Dermis blood vessel endothelial cell (primary cell): ENCODE measurements around the gene TBL1X. TPM values are rescaled to one million over a fixed set of nuclear protein-coding genes. Genes with fewer than 3 reads are reported as not detected.

Experiments used
- DNase-seq: peaks from one replicate; pipeline ENCODE4 v3.0.0; 2010
- total RNA-seq: library from RNA; depleted of rRNA; stranded (reverse); fragments of >200 nt; gene quantifications from 2 replicates; pipeline ENCODE4 v1.2.3, GENCODE V29; 2014

The TBL1X gene
- total RNA-seq, 1 donor from 2014 or later, result 10.4 TPM

DNA sequence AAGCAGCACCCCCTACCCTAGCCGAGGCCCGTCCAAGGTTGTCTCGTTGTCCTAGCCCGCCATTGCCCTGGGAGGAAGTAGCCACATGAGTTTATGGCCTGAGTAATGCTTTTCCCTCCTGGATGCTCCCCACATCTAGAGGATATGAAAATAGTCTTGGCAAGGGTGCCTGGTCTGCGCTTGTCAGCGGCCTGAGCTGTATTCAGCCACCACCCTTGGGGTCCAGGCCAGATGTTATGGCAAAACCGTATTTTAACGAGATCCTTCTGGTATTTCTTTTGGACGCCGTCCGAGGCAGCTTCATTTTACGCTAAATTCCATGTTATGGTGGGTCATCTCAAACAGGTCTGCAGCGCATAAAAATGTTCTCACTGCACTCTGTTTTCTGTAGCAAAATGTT, 211.4 kb downstream of the TBL1X start:
- DNase-seq, result no peak

- DNase-seq, result no peak
Observed at GRCh38 chrX:9676738-9677097, 211.9 kb downstream of the TBL1X start.

- DNase-seq, result peak; percentile 82
Observed at GRCh38 chrX:9677098-9677739, 212.4 kb downstream of the TBL1X start.

DNA sequence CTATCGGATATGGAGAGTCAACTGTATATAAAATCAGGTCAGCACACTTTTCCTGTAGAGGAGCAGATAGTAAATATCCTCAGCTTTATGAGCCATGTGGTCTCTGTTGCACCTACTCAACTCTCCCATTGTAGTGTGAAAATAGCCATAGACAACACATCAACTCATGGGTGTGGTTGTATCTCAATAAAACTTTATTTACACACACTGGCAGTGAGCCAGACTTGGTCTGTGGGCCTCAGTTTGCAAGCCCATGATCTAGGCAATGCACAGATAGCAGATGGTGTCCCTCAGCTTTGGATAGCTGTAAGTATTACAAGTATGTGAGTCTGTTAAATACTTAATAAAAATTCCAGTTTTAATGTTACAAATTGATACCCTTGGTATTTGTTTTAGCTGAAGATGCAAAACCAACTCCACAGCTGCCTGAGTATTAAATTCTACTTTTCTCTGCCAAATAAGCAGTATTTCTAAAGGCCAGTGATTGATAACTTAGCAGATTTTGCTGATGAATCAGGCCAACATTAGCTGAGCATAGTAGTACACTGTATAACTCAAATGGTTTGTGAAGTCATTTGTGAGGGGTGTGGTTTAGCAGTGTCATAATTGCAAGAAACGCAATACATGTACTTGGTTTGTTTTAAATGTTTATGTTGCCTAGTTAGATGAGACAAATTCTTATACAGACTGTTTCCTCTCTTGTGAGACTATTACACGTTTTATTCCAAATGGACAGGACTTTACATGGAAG, 213.5 kb downstream of the TBL1X start:
- no peak for DNase-seq

DNA sequence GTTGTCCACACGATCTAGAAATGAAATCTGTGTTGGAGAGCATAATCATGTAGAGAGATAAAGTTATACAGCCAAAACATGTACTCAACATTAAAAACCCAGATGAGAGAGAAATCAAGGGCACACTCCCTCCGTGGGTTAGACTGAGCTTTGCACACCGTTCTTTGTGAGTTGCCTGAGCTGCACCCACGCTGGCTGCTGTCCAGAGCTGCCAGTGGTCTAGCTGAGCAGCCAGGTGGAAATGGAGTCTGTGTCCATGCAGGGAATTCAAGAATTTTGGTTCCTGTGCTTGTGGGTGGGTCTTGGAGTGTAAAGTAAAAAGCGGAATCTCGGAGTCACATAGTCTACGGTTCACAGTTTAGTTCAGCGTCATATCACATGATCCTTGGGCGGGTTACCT, 216.2 kb downstream of the TBL1X start:
- no peak for DNase-seq

DNA sequence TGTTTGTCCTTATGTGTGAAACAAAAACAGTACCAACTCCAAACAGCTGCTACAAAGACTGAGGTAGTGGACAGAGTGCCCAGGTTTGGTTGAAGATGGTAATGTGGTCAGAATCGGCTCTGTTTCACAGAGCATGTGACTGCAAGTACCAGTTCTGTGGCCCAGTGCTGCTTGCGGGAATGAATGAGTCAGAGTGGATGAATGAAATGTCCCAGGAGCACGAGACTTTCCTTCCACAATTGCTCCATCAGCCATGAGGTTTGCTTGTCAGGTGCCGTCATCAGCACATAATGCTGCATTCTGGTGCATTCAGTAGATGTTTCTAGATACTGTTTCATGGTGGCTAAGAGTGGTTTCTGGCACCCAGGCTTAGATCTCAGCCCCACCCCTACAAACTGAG, 216.6 kb downstream of the TBL1X start:
- no peak for DNase-seq

GRCh38 chrX:9682456-9682855, 217.6 kb downstream of the TBL1X start:
- DNase-seq, result peak; percentile 16

DNA sequence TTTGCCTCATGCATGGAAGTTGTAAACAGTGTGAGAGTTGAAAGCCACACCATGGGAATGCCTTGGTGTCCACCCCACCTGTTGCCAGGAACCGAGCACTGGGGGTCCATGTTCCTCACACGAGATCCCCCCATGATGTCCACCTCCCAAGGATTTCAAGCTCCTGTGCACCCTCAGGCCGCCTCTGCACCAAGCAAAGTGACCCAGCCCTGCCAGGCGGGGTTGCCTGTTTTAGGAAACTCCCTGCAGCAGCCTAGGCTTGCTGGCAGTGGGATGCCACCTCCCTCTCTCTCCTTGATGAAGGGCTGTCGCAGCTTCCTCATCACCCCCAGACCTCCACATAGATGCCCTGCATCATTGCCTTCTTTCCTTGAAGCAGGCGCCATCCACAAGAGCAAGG, 218.0 kb downstream of the TBL1X start:
- DNase-seq, result no peak

DNA sequence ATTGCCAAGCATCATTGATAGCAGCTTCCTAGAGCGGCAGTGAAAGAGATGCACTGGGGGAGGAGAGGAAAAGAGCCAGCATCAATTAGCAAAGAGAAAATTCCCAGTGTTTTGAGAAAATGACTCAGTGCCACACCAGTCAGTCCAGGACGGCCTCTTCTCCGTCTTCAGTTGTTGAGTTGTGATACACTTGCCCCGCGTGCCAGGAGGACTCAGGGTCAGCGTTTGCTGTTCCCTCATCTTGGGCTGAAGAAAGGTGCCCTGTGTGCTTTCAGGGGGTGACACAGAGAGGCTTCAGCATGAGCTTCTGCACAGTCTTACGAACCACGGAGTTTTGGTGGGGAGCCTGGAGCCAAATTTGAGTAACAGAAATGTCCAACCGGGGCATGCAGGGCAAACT, 218.5 kb downstream of the TBL1X start:
- DNase-seq, result no peak

GRCh38 chrX:9687899-9688298, 223.0 kb downstream of the TBL1X start:
- DNase-seq, result no peak

DNA sequence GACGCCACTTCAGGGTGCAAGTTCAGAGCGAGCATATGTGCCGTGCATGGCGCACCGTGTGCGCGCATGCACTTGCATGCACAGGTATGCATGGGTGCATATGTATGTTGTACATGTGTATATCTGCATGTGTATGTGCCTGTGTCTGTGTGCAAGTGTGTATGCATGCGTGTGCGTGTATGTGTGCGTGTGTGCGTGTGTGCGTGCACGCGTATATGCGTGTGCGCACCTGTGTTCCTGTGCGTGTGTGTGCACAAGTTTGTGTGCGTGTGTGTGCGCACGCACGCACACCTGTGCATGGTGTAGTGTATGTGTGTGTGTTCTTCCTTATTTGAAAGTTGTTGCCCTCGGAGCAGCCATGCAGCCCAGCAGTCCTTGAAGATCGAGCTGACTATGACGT, 224.0 kb downstream of the TBL1X start:
- no peak for DNase-seq

- no peak for DNase-seq
Observed at GRCh38 chrX:9690046-9690445, 225.2 kb downstream of the TBL1X start.

DNA sequence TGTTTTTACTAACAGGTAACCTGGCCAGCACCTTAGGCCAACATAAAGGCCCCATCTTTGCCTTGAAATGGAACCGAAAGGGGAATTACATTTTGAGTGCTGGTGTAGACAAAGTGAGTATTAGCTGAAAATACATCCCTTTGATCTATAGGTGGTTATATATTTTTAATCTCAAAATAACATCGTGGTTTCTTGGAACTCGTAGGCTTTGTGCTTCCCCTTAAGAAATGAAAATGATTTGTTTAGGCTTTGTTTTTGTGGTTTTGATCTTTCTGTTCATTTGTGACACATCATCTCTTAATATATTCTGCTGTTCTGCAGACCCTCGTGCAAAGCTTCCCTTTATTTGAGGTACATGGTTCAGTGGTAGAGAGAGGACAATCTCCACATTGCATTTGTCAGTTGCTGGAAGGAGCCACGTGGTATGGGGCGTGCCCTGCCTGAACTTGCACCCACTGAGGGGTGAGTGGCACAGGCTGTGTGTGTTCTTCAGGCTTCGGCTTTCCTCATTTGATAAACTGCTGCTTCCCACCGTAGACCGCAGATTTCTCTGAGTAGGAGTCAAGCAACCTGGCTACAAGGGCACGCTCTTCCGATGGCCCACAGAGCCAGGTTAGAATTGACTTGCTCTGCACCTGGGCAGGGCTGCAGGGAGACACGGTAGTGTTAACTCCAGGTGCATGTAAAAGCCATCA, 228.6 kb downstream of the TBL1X start:
- DNase-seq, result no peak

DNA sequence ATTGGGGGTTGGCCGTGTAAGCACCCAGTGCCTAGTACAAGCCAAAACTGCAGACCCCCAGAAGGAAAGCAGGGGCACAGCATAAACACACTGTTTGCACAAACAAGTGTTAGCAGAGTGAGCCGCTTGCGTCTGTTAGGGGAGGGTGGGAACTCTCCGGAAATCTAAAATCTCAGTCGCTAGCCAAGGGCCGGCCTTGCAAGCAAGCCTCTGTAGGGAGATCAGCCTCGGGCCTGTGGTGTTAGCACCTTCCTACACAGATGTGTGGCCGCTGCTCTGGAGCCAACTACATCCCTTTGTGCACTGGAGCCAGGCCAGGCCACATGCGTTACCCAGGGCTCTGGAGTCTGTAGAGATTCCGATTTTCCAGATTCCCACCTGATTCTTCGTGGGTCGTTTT, 233.7 kb downstream of the TBL1X start:
- no peak for DNase-seq

DNA sequence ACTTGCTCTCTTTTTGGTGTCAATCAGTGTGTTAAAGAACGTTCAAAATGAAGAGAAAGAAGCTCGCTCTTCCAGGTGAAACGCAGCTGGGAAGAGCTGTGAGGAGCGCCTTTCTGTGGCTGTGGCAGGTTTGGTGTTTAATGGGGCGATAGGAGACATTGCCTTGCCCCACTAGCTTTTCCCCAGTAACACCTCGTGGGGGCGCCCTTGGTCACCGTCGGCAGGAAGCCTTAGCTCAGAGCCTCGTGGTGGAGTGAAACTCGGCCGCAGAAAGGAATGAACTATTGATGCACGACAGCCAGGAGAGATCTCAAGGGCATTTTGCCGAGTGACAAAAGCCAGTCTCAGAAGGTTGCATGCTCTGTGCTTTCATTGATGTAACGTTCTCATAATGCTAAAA, 235.7 kb downstream of the TBL1X start:
- DNase-seq, result no peak

DNA sequence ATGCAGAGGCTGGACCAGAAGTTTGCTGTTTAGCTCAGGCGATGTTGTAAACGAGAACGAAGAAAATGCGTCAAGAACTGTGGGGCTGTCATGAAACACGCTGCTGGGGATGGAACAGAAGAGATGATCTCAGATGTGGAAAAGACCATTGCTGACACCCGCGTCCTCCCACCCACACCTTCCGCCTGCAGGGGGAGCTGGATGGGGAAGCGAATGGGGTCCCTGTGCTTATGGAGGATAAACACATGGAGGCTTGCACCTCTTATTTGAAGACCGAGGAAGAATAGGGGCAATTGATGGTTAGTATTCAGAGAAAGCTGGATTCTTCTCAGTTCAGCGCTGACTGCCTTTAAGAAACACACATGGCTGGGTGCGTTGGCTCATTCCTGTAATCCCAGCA, 236.9 kb downstream of the TBL1X start:
- DNase-seq, result no peak

- no peak for DNase-seq
Observed at GRCh38 chrX:9703406-9703805, 238.5 kb downstream of the TBL1X start.

DNA sequence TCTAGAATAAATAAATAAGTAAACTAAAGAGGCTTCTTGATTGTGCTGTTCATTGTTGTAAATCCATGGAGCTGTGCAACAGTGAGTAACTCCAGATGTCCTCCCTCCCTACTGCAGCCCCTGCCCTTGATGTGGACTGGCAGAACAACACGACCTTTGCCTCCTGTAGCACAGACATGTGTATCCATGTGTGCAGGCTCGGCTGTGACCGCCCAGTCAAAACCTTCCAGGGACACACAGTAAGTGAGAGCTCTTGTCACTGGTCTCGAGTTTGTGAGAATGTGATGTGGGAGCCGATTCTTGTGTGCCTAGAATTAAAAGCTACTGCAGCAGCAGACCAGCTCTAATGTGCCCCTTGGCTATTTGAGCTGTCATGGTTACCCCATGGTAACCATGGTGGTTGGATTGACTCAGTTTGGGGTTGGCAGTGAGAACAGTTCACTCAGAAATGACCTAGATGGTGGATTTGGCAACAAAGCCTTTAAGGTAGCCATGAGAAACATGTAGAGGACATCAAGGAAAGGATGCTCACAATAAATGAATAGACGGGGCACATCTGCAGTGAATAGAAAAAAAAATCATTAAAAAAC, 240.1 kb downstream of the TBL1X start:
- DNase-seq, result no peak

- no peak for DNase-seq
Observed at GRCh38 chrX:9706421-9706820, 241.6 kb downstream of the TBL1X start.

GRCh38 chrX:9707306-9708033, 242.6 kb downstream of the TBL1X start:
- DNase-seq, result no peak

GRCh38 chrX:9708086-9708485, 243.2 kb downstream of the TBL1X start:
- DNase-seq, result no peak

- DNase-seq, result peak; percentile 74
Observed at GRCh38 chrX:9708923-9709553, 244.2 kb downstream of the TBL1X start.
